NCI-H774 (cell line): ENCODE data around the gene SMIM12.
"Not testable (repeated sequence)": the region's sequence is repeated elsewhere in the genome, so short reads cannot be mapped to it uniquely, and the experiment has no call there.

Experiments used
- DNase-seq: peaks from one replicate; lab custom pipeline; 2025; lab: John Stamatoyannopoulos, UW

The SMIM12 gene

GRCh38 chr1:34843392-34844251, 15.9 kb downstream of the SMIM12 start:
- DNase-seq = no peak

- no peak for DNase-seq
These were observed 16.6 kb downstream of the SMIM12 start for GRCh38 chr1:34842952-34843371.

- DNase-seq = no peak
These were observed 17.5 kb downstream of the SMIM12 start for GRCh38 chr1:34842073-34842472.

- no peak for DNase-seq
These were observed 19.1 kb downstream of the SMIM12 start for GRCh38 chr1:34840426-34840825.

- DNase-seq = no peak
These were observed 19.8 kb downstream of the SMIM12 start for GRCh38 chr1:34839526-34840305.

GRCh38 chr1:34833711-34834110, 25.8 kb downstream of the SMIM12 start:
- no peak for DNase-seq

GRCh38 chr1:34831721-34832246, 27.8 kb downstream of the SMIM12 start:
- DNase-seq = peak; percentile 73

- DNase-seq = no peak
These were observed 30.3 kb downstream of the SMIM12 start for GRCh38 chr1:34829250-34829649.

- no peak for DNase-seq
These were observed 30.9 kb downstream of the SMIM12 start for GRCh38 chr1:34828611-34829010.

- no peak for DNase-seq
These were observed 32.1 kb downstream of the SMIM12 start for GRCh38 chr1:34827341-34827941.

GRCh38 chr1:34825455-34826091, 34.0 kb downstream of the SMIM12 start:
- DNase-seq = peak; percentile 13

GRCh38 chr1:34824817-34825454, 34.6 kb downstream of the SMIM12 start:
- no peak for DNase-seq

- no peak for DNase-seq
These were observed 37.3 kb downstream of the SMIM12 start for GRCh38 chr1:34822202-34822601.

GRCh38 chr1:34818862-34819261, 40.7 kb downstream of the SMIM12 start:
- not testable (repeated sequence) for DNase-seq

- no peak for DNase-seq
These were observed 42.8 kb downstream of the SMIM12 start for GRCh38 chr1:34816778-34817177.

- no peak for DNase-seq
These were observed 43.2 kb downstream of the SMIM12 start for GRCh38 chr1:34816332-34816731.

GRCh38 chr1:34810781-34811180, 48.8 kb downstream of the SMIM12 start:
- not testable (repeated sequence) for DNase-seq

GRCh38 chr1:34808051-34808810, 51.3 kb downstream of the SMIM12 start:
- no peak for DNase-seq

GRCh38 chr1:34806396-34806795, 53.2 kb downstream of the SMIM12 start:
- DNase-seq = no peak

GRCh38 chr1:34803770-34804169, 55.8 kb downstream of the SMIM12 start:
- no peak for DNase-seq
